NCI-H526 (cell line): ENCODE results near the gene SPATA24.
"Not testable (repeated sequence)": the region's sequence is repeated elsewhere in the genome, so short reads cannot be mapped to it uniquely, and the experiment has no call there.

Experiments
- DNase-seq, 2 experiments: peaks; one replicate each; lab custom pipeline; 2025; lab: John Stamatoyannopoulos, UW

Gene SPATA24, protein sequence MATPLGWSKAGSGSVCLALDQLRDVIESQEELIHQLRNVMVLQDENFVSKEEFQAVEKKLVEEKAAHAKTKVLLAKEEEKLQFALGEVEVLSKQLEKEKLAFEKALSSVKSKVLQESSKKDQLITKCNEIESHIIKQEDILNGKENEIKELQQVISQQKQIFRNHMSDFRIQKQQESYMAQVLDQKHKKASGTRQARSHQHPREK

DNA sequence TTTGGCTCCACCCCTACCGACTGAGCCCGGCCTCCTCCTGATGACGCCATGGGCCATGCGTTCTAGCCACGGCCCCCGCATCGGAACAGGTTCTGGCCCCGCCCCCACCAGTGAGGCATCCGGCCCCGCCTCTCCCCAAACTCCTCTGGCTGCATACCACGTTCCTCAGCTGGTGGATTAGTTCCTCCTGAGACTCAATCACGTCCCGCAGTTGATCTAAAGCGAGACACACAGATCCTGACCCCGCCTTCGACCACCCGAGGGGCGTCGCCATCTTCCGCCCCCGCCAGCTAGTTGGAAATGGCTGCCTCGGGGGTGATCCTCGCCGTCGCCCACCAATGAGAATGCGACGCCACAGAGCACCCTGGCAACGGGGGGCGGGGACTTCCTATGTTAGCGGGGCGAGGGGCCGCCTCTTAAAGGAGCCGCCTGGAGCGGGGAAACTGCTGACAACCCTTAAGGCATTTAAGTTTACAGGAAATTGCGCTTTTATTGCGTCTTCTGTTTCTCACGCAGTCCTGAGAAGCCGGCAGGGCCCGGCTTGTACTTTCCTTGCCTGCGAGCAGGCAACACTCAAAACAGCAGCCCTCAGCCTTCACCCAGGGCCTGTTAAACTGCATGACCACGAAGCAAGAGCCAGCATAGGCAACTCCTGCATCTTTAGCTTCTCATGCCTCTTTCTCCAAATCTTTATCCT, at the start of gene SPATA24:
Gene SPATA24, minus strand, starts transcription at position 303 of the 697 bp plus-strand sequence. Its CDS starts 29 bp downstream, at position 274.
- DNase-seq = peak; percentile 97 to 100

DNA sequence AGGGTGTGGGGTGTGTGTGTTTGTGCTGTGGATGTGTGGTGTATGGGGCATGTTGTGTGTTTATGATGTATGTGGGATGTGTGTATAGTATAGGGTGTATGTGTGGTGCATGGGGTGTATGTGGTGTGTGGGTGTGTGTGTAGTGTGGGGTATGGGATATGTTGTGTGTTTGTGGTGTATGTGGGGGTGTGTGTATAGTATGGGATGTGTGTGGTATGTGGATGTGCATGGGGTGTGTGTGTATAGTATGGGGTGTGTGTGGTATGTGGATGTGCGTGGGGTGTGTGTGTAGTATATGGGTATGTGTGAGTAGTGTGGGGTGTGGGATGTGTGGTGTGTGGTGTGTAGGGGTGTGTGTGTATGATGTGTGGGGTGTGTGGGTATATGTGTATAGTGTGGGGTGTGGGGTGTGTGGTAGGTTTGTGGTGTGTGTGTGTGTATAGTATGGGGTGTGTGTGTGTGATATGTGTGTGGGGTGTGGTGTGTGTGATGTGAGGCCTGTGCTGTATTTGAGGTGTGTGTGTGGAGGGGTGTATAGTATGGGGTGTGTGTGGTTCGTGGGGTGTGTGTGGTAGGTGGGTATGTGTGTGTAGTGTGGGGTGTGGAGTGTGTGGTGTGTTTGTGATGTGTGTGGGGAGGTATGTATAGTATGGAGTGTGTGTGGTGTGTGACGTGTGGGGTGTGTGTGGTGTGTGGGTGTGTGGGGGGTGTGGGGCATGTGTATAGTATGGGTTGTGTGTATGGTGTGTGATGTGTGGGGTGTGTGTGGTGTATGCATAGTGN, 48.2 kb upstream of the SPATA24 start:
- no peak for DNase-seq

DNA sequence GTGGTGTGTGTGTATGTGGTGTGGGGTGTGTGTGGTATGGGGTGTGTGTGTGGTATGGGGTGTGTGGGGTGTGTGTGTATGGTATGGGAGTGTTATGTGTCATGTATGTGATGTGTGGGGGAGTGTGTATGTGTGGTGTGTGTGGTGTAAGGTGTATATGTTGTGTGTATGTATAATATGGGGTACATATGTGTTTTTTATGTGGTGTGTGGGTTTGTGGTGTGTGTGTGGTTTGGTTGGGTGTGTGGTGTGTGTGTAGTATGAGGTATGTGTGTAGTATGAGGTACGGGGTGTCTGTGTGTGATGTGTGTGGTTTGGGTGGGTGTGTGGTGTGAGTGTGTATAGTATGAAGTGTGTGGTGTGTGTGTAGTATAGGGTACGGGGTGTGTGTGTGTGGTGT, 47.3 kb upstream of the SPATA24 start:
- DNase-seq = no peak

DNA sequence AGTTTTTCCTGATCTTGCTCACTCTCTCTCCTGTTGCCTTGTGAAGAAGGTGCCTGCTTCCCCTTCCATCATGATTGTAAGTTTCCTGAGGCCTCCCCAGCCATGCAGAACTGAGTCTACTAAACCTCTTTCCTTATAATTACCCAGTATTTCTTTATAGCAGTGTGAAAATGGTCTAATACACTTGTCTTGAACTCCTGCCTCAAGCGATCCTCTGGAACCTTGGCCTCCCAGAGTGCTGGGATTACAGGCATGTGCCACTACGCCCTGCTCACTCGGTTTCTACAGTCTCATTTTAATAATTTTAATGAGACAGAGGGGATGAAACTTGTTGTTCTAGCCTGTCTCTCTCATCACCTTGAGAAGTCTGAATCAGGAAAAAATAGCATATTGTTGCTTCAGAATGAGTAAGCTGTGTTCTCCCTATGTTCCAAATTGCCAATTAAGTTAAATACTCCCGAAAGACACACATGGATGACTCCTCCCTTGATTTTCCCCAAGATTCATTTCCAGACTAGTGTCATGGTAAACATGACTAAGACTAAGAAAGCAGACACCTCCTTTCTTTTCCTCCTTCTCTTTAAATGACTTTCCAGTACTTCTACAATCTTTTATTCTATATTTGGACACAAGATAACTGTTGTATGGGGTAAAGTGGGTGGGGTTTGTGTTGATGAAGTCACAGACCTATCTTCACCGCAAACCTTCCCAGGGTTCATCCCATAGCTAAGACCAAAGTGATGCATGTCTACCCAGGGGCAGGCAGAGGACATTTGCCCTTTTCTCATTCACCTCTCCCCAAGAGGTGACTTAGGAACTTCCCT, 43.3 kb upstream of the SPATA24 start:
- DNase-seq = no peak

DNA sequence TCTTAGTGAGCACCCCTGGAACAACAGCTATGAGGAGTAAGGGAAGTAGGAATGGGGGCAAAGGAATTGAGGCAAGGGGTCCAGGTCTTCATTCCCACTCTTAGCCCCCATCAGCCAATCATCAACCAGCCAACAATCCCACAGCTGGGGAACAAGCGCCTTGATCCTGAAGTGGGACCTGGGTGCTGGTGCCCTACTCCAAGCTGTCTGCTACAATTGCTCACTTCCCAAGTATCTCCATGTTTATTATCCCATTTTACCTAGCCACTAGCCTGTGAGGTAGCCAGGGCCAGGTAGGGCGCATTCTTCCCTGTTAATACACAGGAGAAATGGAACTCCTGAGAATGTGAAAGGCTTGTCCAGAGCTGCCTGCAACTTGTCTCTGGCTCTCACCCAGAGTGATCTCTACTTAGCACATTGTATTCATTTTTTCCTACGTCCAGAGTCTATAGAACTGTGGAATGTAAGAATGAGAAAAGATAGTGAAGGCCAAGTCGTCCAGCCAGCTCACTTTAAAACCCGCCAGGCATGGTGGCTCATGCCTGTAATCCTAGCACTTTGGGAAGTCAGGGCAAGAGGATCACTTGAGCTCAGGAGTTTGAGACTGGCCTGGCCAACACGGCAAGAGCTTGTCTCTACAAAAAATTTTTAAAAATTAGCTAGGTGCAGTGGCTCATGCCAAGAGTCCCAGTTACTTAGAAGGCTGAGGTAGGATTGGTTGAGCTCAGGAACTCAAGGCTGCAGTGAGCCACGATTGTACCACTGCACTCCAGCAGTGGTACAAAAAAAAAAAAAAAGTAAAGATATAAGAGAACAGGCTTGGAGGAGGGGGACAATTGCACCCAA, 41.7 kb upstream of the SPATA24 start:
- DNase-seq = no peak

DNA sequence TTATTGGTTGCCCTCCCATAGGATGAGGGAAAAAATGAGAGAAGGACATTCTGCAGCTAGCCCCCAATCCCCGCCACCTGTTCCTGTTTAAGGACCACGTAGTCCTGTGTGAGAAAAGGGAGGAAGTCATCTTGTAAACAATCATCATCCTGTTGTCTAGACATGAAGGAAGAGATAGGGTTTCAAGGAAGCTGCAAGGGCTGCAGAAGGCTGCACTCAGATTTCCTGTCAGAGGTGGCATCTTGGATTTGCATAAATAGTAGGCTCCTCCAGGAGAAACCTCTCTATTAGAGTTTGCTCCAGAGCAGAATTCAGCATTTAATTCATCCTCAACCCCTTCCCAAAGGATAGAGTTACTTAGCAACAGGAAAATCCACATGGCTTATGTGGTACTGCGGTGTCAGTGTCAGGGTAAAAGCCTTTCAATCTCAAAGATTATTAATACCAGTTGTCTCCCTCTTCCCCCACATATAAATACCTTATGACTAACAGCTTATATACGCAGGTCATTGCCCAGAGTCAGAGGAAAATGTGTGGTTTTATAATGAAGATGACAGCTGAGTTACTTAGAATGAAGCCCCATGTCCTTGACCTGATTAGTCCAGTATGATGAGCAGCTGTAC, 40.1 kb upstream of the SPATA24 start:
- DNase-seq = peak in 1 of 2 experiments; percentile 19

DNA sequence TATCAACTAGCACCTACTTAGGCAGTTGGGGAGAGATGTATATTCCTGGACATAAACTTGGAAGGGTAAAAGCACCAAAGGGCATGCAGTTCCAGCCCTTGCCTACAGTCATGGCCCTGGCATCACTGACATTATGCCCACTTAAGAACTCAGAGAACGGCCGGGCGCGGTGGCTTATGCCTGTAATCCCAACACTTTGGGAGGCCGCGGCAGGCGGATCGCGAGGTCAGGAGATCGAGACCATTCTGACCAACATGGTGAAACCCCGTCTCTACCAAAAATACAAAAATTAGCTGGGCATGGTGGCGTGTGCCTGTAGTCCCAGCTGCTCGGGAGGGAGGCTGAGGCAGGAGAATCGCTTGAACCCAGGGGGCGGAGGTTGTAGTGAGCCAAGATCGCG, 36.5 kb upstream of the SPATA24 start:
- DNase-seq = not testable (repeated sequence)

DNA sequence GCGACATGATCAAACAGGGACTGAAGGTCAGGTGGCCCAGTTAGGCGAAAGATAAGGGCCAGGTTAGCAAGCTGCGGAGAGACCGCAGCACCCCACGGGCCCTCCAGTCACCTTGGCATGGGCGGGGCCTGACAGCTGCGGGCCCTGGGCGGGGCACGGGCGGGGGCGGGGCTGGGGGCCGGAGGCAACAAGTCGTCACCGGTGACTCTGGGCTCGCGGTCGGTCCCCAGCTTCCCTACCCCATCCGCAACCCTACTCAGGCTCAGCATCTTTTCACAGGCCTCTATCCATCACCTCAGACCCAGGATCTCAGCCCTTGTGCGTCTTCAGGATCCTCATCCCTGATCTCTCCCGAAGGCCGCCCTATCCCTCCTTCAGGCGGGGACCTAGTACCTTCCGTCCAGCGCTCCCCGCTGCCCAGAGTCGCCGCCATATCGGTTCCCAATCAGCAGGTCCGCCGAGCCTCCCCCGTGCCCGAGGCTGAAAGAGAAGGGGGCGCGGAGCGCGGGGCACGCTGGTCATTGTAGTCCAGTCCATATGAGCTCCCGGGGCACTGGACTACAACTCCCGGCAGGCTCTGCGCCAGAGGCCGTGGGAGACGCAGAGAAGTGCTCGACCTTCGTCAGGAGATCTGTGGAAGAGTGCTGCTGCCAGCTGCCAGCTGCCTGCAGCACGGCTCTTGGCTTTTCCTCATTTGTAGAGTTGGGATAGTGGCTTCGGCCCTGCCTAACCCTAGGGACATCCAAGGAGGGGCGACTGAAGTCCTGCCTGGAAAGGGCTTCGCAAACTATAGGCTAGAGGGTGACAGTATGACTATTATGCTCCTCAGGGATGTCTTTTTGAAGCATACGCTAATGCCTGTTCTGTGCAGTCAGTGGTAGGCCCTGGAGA, 35.4 kb upstream of the SPATA24 start, which contains the start of gene DNAJC18:
Gene DNAJC18, minus strand, starts transcription at position 513 of the 891 bp plus-strand sequence. Its CDS starts 80 bp downstream, at position 433.
- peak; percentile 91 to 98 for DNase-seq

DNA sequence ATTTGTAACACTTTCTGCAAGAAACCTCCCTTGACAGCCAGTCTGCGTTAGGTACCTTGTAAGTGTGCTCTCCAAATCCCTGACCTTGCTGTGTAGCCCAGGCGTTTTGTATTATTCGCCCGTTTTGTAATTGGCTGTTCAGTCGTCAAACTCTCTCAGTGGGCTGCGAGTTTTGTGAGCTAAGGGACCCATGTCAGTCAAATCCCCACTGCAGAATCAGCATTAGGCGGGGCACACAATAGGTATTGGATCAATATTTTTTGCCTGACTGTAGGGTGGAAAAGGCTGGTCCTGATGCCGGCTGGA, 34.8 kb upstream of the SPATA24 start:
- no peak for DNase-seq

DNA sequence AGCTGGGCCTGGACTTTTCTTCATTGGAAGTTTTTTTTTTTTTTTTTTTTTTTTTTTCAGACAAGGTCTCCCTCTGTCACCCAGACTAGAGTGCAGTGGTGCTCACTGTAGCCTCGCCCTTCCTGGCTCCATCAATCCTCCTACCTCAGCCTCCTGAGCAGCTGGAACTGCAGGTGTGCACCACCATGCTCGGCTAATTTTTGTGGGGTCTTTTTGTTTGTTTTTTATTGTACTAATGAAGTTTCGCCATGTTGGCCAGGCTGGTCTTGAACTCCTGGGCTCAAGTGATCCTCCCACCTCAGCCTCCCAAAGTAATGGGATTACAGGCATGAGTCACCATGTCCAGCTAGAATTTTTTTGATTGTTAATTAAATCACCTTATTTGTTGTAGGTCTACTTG, 31.8 kb upstream of the SPATA24 start:
- no peak for DNase-seq

DNA sequence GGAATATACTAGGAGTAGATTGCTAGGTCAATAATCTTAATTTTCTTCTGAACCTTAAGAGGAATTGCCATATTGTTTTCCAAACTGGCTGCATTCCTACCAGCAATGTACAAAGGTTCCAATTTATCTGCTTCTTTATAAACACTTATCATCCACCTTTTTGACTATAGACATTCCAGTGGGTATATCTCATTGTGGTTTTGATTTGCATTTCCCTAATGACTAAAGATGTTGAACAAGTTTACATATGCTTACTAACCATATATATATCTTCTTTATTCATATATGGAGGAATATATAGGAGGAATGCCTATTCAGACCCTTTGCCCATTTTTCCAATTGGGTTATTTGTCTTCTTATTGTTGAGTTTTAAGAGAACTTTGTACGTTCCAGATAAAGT, 27.8 kb upstream of the SPATA24 start:
- peak; percentile 28 to 50 for DNase-seq

DNA sequence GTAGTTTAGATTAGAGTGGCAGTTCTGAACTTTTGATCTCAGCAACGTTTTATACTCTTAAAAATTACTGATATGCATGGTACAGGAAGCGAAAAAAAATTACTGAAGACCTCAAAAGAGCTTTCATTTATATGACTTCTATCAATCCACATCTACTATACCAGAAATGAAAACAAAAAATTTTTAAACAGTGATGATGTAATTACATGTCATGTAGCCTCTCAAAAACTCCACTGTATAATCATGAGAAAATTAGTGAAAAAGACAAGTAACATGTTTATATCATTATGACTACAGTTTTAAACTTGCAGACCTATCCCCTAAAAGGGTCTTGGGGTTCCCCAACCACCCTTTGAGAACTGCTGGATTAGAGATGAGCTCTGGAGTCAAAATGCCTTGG, 26.1 kb upstream of the SPATA24 start:
- no peak for DNase-seq

DNA sequence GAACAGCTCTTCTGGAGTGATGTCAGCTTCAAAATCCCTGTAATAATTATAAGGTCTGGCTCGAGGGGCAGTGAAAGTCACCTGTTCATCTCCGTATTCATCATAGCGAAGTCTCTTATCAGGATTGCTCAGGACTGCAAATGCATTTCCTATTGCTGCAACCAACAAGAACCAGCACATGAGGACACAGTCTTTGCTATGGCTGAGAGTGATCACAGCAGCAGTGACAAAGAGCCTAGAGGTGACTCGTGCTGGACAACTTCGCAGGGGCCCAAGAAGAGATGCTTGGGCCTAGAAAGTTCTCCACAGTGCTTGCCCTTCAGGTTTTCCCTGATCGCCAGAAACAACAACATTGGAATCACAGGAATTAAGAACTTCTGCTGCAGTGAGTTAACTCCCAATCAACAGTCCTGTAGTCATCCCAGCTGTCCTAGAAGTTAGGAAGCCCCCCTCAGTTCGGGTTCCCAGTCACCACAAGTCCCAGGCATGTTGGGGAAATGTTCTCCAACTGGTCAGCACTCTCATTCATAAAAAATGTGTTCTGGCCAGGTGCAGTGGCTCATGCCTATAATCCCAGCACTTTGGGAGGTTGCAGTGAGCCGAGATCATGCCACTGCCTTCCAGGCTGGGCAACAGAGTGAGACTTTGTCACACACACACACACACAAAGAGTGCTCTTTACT, 22.5 kb upstream of the SPATA24 start:
- no peak for DNase-seq

DNA sequence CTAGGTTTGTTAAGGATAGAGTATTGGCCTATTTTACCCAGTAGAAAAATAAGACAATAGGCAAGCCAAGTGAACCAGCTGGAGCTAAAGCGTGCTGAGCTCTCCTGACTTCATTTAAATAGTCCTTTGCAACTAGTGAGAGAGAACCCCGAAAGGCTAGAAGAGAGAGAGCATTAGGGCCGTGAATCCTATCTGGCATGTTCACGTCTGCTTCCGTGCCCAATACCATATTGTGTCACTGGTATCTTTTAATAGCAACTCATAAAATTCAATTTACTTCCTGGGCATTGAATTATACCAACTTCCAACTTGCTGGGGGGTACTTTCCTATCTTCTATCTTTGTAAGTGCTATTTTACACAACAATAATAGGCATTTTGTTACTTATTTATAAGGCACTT, 21.6 kb upstream of the SPATA24 start:
- DNase-seq = no peak

DNA sequence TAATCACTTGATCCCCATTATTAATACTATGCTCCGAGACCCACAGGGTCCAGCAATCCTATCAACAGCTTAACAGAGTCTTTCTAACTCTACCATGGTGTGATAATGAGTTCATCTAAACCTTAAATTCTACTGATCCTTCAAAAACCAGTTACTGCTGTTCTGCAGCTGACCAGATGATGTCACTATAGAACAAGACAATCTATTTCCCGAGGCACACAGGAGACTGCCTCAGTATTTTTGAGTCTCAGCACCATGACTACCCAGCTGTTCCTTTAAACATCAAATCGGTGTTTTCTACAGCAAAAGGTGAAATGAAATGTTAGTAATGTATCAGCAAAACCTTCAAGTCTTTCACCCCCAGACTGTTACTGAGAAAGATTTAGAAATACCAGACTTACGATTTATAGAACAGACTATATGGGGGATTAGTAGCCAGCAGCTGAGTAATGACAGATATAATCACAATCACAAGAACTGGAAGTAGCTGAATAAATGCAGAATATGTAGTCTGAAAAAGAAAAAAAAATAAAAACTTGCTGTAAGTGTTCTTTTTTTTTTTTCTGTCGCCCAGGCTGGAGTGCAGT, 18.5 kb upstream of the SPATA24 start:
- peak; percentile 66 to 83 for DNase-seq

DNA sequence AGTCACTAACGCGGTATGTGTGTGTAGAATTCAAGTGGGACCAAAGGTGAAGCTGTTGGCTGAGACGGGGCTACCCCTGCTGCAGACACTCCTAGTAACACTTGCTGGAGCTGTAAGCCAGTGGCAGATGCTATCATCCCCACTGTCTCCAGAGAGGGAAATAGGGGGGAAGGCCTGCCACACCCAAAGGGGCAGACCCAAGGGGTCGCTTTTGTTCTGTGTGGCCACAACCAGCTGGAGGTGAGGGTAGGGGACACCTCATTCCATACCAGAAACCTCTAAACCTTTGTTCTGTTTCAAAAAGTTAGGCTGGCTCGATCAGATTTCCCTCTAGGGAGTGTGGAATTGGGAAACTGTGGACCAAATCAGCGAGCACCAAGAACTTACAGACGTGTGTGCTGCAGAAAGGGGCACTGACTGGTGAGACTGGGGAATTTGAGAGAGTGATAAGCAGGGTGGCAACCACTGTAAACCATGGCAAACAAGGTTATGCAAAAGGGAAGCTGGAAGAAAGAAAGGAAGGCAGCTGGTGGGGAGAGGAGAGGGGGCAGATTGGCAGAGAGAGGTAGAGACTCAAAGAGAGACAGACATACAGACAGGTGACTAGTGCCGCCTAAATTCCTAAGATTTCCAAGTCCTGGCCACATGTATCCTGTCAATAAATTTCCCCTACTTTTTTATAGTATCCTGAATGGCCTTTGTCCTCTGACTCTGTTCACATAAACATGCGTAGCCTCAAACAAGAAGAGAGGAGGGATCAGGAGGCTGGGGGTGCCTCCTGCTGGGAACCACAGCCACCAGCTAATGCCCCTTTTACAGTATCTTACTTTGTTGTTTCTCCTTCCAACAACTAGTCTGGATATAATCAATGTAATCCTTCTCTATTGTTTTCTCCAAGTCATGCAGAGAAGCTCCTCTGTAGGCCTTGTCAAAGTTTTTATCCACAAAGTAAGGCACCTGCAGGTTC, 15.6 kb upstream of the SPATA24 start:
- DNase-seq = no peak

DNA sequence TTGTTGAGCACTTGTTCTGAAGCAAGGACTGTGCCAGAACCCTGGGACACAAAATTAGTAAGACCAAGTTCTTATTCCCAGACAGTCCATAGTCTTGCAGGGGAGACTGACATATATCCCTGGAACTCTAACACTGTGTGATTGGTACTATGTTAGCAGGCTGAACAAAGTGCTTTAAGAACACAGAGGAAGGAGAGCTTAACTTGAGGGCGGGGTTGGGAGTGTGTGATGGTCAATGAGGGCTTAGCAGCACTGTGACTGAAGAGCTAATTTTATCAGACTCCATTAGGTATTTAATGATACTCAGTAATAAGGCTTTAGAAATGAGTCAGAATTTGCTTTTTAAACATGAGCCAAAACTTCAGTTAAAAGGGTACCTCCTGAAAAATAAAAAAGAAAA, 14.9 kb upstream of the SPATA24 start:
- no peak for DNase-seq

DNA sequence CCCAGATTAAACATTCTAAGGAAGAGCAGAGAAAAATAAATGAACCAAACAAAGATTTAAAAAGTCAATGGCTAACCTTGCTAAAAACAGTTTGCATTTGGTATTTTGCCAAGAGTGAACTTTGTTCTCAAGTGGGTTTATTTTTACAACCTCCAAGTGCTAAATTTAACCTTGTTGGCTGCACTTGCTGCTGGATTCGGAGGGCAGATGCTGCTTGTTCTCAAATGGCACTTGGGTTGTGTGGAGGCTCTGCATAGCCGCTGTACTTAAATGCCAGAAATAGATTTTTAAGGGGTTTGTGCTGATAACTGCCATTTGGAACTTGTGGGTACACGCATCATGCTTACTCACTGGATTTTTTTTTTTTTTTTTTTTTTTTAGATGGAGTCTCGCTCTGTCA, 13.3 kb upstream of the SPATA24 start:
- no peak for DNase-seq
